GM18909 (cell line): Measurements from ENCODE around the gene EZR.

ENCODE experiments used
- ATAC-seq: cut with Tn5 transposase; IDR thresholded peaks from one replicate; pipeline ENCODE4 v1.9.1; 2021; ENCODE audit warnings: mild to moderate bottlenecking; ENCODE audit not compliant: unreplicated experiment, poor library complexity

EZR gene

DNA sequence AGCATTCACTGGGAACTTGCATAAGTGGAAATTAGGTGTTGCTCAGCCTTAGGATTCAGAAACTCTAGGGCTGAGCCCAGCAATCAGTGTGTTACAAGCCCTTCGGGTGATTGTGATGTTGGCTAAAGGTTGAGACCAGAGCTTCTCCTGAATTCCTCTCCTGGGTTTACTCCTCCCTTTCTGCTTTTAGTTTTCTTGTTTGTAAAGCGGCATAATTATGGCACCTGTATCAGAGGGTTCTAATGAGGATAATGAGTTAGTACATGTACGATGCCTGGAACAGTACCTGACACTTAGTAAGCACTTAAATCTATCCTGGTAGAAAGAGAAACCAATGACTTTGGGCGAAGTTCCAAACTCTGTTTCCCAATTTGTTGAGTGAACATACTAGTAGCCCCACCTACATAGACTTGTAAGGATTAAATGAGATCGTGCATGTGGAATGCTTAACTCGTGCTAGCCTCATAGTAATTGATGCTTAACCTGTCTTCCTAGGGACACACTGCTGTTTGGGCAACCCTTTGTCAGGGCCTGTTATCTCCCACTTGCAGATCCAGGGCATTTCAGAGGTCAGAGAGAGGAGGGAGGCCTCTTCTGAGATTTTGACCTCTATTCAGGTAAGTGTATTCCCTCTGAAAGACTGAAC is 932 bp upstream of the EZR start:
- no peak for ATAC-seq

- ATAC-seq = peak; percentile 27
These were observed 471 bp downstream of the EZR start for GRCh38 chr6:158818581-158819212.

DNA sequence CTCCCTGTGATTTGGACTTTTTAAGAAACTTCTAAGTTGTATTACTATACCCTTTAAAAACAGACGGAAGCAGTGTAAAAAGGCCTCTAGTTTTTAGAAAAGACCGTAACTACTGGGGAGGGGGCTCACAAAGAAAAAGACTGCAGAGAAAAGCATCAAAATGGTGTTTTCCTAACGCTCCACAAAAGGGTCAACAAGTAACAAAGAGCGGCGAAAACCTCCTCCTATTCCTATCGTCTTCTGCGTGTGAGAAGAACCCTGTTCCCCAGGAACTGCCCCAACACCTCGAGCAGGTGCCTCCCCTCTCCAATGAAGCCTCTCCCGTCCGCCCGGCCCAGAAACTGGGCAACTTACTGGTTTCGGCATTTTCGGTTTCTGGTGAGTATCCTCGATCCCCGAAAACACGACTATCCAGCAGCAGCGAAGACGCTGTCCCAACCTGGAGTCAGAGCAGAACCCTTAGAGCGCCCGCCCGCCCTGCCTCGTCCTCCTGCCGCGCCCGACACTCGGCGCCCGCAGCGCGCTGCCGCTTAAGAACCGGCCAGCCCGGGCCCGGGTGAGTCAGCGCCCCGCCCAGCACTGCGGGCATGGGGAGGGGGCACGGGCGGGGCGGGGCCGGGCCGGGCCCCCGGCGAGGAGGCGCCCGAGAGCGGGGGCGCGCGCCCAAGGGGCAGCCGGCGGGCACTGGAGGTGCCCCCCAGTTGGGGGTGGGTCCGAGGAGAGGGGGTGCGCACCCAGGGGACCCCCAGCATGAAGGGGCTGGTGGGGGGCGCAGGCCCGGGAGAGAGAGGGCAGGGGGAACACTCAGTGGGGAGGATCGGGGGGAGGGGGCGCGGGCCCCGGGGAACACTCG is 1.2 kb downstream of the EZR start:
- ATAC-seq = peak; percentile 42

DNA sequence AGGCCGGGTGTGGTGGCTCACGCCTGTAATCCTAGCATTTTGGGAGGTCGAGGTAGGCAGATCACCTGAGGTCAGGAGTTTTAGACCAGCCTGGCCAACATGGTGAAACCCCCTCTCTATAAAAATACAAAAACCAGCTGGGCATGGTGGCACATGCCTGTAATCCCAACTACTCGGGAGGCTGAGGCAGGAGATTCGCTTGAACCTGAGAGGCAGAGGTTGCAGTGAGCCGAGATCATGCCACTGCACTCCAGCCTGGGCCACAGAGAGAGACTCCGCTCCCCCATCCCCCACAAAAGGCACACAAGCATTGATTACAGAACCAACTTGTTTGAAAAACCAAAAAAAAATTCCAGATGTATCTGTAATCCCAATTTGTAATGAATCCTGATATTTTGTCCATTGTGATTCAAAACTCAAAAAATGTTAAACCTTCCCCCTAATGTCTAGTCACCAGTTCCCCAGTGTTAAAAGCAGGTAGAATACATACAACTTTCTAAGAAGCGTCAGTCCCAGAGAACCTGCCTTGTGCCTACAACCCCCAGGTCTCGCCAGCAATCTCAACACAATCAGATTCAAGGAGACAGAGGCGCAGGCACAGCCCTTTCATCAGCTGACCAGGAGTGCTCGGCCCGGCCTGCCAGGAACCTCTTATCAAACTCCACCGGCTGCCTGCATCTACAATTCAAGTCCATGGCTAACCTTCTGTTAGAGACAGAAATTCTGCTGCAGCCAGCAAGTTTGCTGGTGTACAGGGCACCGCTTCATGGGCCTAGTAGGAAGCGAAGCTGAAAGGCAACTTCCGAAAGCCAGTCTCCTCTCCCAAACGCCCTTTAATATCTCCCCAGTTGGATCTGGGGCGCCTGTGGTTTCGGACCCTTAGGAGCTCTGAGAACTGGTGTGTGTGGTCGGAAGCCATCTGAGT is 2.1 kb downstream of the EZR start:
- ATAC-seq = no peak

- ATAC-seq = no peak
These were observed 2.8 kb downstream of the EZR start for GRCh38 chr6:158816329-158816728.

GRCh38 chr6:158815907-158816306 is 3.3 kb downstream of the EZR start:
- ATAC-seq = no peak

DNA sequence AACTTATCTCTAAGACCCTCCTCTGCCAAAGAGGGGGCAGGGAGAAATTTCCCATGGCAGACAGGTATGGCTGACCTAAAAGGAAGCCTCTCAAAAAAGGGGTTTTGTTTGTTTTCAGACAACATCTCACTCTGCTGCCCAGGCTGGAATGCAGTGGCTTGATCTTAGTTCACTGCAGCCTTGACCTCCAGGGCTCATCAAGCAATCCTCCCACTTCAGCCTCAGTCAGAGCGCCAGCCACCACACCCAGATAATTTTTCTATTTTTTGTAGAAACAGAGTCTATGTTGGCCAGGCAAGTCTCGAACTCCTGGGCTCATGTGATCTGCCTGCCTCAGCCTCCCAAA is 3.8 kb downstream of the EZR start:
- ATAC-seq = no peak

- ATAC-seq = no peak
These were observed 6.1 kb downstream of the EZR start for GRCh38 chr6:158813032-158813431.

GRCh38 chr6:158812611-158813010 is 6.6 kb downstream of the EZR start:
- no peak for ATAC-seq

- no peak for ATAC-seq
These were observed 8.7 kb downstream of the EZR start for GRCh38 chr6:158810155-158811095.

- peak; percentile 70 for ATAC-seq
These were observed 10.1 kb downstream of the EZR start for GRCh38 chr6:158808941-158809678.

GRCh38 chr6:158808442-158808833 is 10.7 kb downstream of the EZR start:
- ATAC-seq = no peak

DNA sequence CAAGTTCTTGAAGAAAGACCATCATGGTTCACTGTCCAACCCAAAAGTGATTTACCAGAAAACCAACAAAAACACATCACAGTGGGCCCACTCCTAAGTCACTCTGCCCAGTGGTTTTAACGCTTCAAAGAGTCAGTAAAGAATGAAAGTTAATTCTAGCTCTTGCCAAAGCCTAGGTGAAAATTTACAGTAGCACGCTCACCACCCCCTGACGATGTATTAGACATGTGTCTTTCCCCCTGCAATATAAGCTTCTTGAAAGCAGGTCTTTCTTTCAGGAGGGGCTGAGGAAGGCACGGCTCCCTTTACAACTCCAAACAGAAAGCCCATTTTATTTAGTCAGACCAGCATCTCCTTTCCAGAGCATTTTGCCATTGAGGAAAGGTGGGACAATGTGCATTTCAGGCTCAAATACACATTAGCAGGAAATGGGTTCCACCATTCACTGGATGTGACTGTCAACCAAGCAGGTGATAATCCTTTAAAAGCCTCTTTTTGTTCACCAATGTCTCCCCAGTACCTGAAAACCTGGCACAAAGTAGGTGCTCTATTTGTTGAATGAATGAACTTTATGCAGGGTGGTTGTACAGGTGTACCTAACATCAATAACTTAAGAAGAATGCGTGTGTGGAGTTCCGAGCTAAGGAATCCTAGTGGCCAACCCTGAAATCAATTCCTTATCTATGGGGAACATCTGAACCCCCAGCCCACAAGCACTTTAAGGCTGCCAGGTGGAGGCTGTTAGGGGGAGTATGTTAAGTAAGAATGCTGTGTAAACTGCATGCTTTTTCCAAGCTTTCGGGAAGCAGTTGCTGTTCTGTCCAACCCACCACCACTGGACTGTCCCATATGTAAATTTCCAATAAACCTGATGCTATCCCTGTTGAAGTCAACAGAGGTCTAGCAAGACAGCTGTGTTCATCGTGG is 11.4 kb downstream of the EZR start:
- no peak for ATAC-seq

DNA sequence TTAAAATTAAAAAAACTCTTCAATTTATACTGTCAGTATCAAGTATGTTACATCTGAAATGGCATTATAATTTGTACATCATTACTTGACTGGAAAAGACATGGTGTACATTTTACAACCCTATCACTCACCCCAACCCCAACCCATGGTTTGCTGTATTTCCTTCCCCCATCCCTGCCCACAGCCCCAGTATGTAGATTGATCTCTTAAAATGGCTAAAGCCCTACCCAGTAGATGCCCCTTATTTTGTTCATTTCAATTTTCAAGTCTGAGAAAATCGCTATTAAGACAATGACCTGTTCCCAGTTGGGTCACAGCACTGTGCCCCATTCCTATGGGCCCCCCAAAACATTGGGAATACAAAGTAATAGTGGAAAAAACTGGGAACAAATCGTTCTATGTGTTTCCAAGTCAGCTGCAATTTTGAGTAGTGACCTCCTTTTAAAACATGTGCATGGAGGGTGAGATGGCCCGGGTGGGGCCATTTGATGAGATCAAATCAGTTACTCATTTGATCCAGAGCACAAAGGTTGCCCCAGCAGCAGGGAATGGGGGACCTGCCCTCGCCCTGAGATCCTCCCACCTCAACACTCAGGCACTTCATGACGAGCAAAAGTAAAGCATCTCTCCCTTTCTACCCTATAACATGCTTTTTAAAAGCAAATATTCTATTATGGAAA is 13.3 kb downstream of the EZR start:
- no peak for ATAC-seq

- no peak for ATAC-seq
These were observed 15.0 kb downstream of the EZR start for GRCh38 chr6:158804207-158804606.

- peak; percentile 79 for ATAC-seq
These were observed 15.4 kb downstream of the EZR start for GRCh38 chr6:158803733-158804143.

DNA sequence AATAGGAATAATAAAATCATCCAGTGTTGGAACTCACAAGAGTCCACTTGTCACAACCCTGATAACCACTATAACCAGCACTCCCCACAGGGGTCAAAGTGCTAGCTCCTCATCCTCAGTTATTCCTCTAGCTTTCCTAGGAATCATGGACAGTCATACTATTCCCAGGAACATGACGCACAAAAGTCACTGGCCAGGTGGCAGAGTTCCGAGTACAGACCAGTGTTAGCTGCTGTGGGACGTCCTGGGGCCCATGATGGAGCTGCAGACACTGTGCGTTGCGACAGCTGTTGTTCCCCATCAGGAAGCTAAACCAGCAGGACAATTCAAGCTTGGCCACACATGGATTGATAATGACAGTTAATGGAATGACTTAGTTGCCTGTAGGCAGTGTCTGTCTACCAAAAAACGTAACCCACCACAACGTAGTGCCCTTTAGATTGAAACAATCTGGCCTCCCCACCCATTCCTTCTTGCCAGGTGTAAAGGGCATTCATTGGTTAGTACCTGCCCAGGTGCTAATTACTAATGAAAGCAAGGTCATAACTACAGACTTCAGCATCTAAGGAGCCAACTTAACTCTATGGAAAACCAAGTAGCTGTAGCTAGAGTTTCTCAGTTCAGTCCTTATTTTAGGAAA is 17.4 kb downstream of the EZR start:
- no peak for ATAC-seq
